DMS114 treated with DMSO at 0.1 percent for 48 hours (cell line): ENCODE results near the gene NDST3.
"Not testable (repeated sequence)": the region's sequence is repeated elsewhere in the genome, so short reads cannot be mapped to it uniquely, and the experiment has no call there.

Source experiments
- DNase-seq: peaks from one replicate; lab custom pipeline; 2025; ENCODE audit not compliant: unreplicated experiment; lab: John Stamatoyannopoulos, UW

The NDST3 gene

GRCh38 chr4:118270492-118270891 lies 236.2 kb downstream of the NDST3 start:
- peak; percentile 22 for DNase-seq

- DNase-seq, result no peak
Observed at GRCh38 chr4:118271788-118272187, 237.5 kb downstream of the NDST3 start.

- no peak for DNase-seq
Observed at GRCh38 chr4:118273642-118274041, 239.4 kb downstream of the NDST3 start.

GRCh38 chr4:118276580-118276979 lies 242.3 kb downstream of the NDST3 start:
- no peak for DNase-seq

GRCh38 chr4:118277243-118277642 lies 243.0 kb downstream of the NDST3 start:
- no peak for DNase-seq

GRCh38 chr4:118278473-118279274 lies 244.4 kb downstream of the NDST3 start:
- peak; percentile 72 for DNase-seq

- no peak for DNase-seq
Observed at GRCh38 chr4:118279328-118279727, 245.0 kb downstream of the NDST3 start.

GRCh38 chr4:118279920-118280432 lies 245.7 kb downstream of the NDST3 start:
- DNase-seq, result no peak

GRCh38 chr4:118280501-118281218 lies 246.4 kb downstream of the NDST3 start:
- peak; percentile 20 for DNase-seq

- no peak for DNase-seq
Observed at GRCh38 chr4:118281611-118282442, 247.5 kb downstream of the NDST3 start.

- DNase-seq, result no peak
Observed at GRCh38 chr4:118282692-118283091, 248.4 kb downstream of the NDST3 start.

- DNase-seq, result no peak
Observed at GRCh38 chr4:118284169-118284568, 249.9 kb downstream of the NDST3 start.

- DNase-seq, result no peak
Observed at GRCh38 chr4:118285931-118286330, 251.6 kb downstream of the NDST3 start.

- DNase-seq, result no peak
Observed at GRCh38 chr4:118286685-118287084, 252.4 kb downstream of the NDST3 start.

- DNase-seq, result no peak
Observed at GRCh38 chr4:118287711-118288451, 253.6 kb downstream of the NDST3 start.

GRCh38 chr4:118289794-118290193 lies 255.5 kb downstream of the NDST3 start:
- DNase-seq, result no peak

- no peak for DNase-seq
Observed at GRCh38 chr4:118290951-118291350, 256.7 kb downstream of the NDST3 start.

- DNase-seq, result no peak
Observed at GRCh38 chr4:118296729-118297128, 262.4 kb downstream of the NDST3 start.

GRCh38 chr4:118299619-118300018 lies 265.3 kb downstream of the NDST3 start:
- not testable (repeated sequence) for DNase-seq

GRCh38 chr4:118307643-118308042 lies 273.4 kb downstream of the NDST3 start:
- DNase-seq, result no peak
